ENCODE results near the gene IL6ST. TPM values are rescaled to one million over a fixed set of nuclear protein-coding genes. Genes with fewer than 3 reads are reported as not detected.
"Not testable (repeated sequence)": the region's sequence is repeated elsewhere in the genome, so short reads cannot be mapped to it uniquely, and the experiment has no call there.

The IL6ST gene
- total RNA-seq, result 76.2 TPM

- peak within 1 kb of the TSS; percentile 89 to 97 (median 92) for H3K4me3 ChIP-seq (ENCODE audit: low read length in 3 of 3)
- no peaks in the 10 kb centered on the region for H3K36me3 ChIP-seq (ENCODE audit: control insufficient read depth in 3 of 3, insufficient read depth in 3 of 3, low read length in 3 of 3)
- H3K9me3 ChIP-seq (ENCODE audit: control insufficient read depth in 3 of 3, low read length in 3 of 3), result no peaks in the 10 kb centered on the region
- H3K27me3 ChIP-seq (ENCODE audit: control insufficient read depth in 3 of 3, insufficient read depth in 3 of 3, low read length in 3 of 3), result no peaks in the 10 kb centered on the region
- H3K27ac ChIP-seq (ENCODE audit: low read depth, low read length), result peak within 1 kb of the TSS; percentile 99
- H3K4me1 ChIP-seq (ENCODE audit: control insufficient read depth in 3 of 3, insufficient read depth in 3 of 3, low read length in 3 of 3), result peaks cover 16 to 23% (median 17%) of the 10 kb centered on the region in 3 donors
- H3K9ac ChIP-seq (ENCODE audit: low read depth in 1 of 3, low read length in 3 of 3), result peak within 1 kb of the TSS; percentile 93 to 99 (median 98)
Observed at GRCh38 chr5:55994495-55994997, at the start of gene IL6ST. Gene IL6ST (minus strand): TSS chr5:55994963. CDS start chr5:55976278, 18,685 bp downstream.

GRCh38 chr5:56039985-56040384 lies 45.2 kb upstream of the IL6ST start:
- Histone ChIP-seq H3K27me3 (ENCODE audit: control insufficient read depth in 3 of 3, insufficient read depth in 3 of 3, low read length in 3 of 3) (no peaks in the 10 kb centered on the region), H3K4me3 (ENCODE audit: low read length in 3 of 3) (no peak overlapping the region), H3K9ac (ENCODE audit: low read depth in 1 of 3, low read length in 3 of 3) (no peak overlapping the region), H3K36me3 (ENCODE audit: control insufficient read depth in 3 of 3, insufficient read depth in 3 of 3, low read length in 3 of 3) (no peaks in the 10 kb centered on the region), H3K9me3 (ENCODE audit: control insufficient read depth in 3 of 3, low read length in 3 of 3) (no peaks in the 10 kb centered on the region), H3K4me1 (ENCODE audit: control insufficient read depth in 3 of 3, insufficient read depth in 3 of 3, low read length in 3 of 3) (no peaks in the 10 kb centered on the region), H3K27ac (ENCODE audit: low read depth, low read length) (no peak overlapping the region)

GRCh38 chr5:56038206-56038605 lies 43.4 kb upstream of the IL6ST start:
- H3K36me3 ChIP-seq (ENCODE audit: control insufficient read depth in 3 of 3, insufficient read depth in 3 of 3, low read length in 3 of 3); H3K4me1 ChIP-seq (ENCODE audit: control insufficient read depth in 3 of 3, insufficient read depth in 3 of 3, low read length in 3 of 3); H3K27ac ChIP-seq (ENCODE audit: low read depth, low read length); H3K27me3 ChIP-seq (ENCODE audit: control insufficient read depth in 3 of 3, insufficient read depth in 3 of 3, low read length in 3 of 3); H3K9ac ChIP-seq (ENCODE audit: low read depth in 1 of 3, low read length in 3 of 3); H3K4me3 ChIP-seq (ENCODE audit: low read length in 3 of 3); H3K9me3 ChIP-seq (ENCODE audit: control insufficient read depth in 3 of 3, low read length in 3 of 3): not testable (repeated sequence)

GRCh38 chr5:56037531-56038010 lies 42.8 kb upstream of the IL6ST start:
- no peak overlapping the region for H3K4me3 ChIP-seq (ENCODE audit: low read length in 3 of 3)
- no peak overlapping the region for H3K27ac ChIP-seq (ENCODE audit: low read depth, low read length)
- H3K27me3 ChIP-seq (ENCODE audit: control insufficient read depth in 3 of 3, insufficient read depth in 3 of 3, low read length in 3 of 3), result no peaks in the 10 kb centered on the region
- H3K4me1 ChIP-seq (ENCODE audit: control insufficient read depth in 3 of 3, insufficient read depth in 3 of 3, low read length in 3 of 3), result no peaks in the 10 kb centered on the region
- no peak overlapping the region for H3K9ac ChIP-seq (ENCODE audit: low read depth in 1 of 3, low read length in 3 of 3)
- H3K9me3 ChIP-seq (ENCODE audit: control insufficient read depth in 3 of 3, low read length in 3 of 3), result no peaks in the 10 kb centered on the region
- H3K36me3 ChIP-seq (ENCODE audit: control insufficient read depth in 3 of 3, insufficient read depth in 3 of 3, low read length in 3 of 3), result no peaks in the 10 kb centered on the region

GRCh38 chr5:56035394-56035793 lies 40.6 kb upstream of the IL6ST start:
- H3K27ac ChIP-seq (ENCODE audit: low read depth, low read length); H3K4me3 ChIP-seq (ENCODE audit: low read length in 3 of 3); H3K9ac ChIP-seq (ENCODE audit: low read depth in 1 of 3, low read length in 3 of 3); H3K36me3 ChIP-seq (ENCODE audit: control insufficient read depth in 3 of 3, insufficient read depth in 3 of 3, low read length in 3 of 3); H3K9me3 ChIP-seq (ENCODE audit: control insufficient read depth in 3 of 3, low read length in 3 of 3); H3K4me1 ChIP-seq (ENCODE audit: control insufficient read depth in 3 of 3, insufficient read depth in 3 of 3, low read length in 3 of 3); H3K27me3 ChIP-seq (ENCODE audit: control insufficient read depth in 3 of 3, insufficient read depth in 3 of 3, low read length in 3 of 3): not testable (repeated sequence)

GRCh38 chr5:56029871-56030630 lies 35.3 kb upstream of the IL6ST start:
- not testable (repeated sequence) for H3K9ac ChIP-seq (ENCODE audit: low read depth in 1 of 3, low read length in 3 of 3); H3K27me3 ChIP-seq (ENCODE audit: control insufficient read depth in 3 of 3, insufficient read depth in 3 of 3, low read length in 3 of 3); H3K36me3 ChIP-seq (ENCODE audit: control insufficient read depth in 3 of 3, insufficient read depth in 3 of 3, low read length in 3 of 3); H3K9me3 ChIP-seq (ENCODE audit: control insufficient read depth in 3 of 3, low read length in 3 of 3); H3K4me3 ChIP-seq (ENCODE audit: low read length in 3 of 3); H3K27ac ChIP-seq (ENCODE audit: low read depth, low read length); H3K4me1 ChIP-seq (ENCODE audit: control insufficient read depth in 3 of 3, insufficient read depth in 3 of 3, low read length in 3 of 3)

- no peaks in the 10 kb centered on the region for H3K27me3 ChIP-seq (ENCODE audit: control insufficient read depth in 3 of 3, insufficient read depth in 3 of 3, low read length in 3 of 3)
- no peak overlapping the region for H3K9ac ChIP-seq (ENCODE audit: low read depth in 1 of 3, low read length in 3 of 3)
- no peaks in the 10 kb centered on the region for H3K4me1 ChIP-seq (ENCODE audit: control insufficient read depth in 3 of 3, insufficient read depth in 3 of 3, low read length in 3 of 3)
- no peak overlapping the region for H3K27ac ChIP-seq (ENCODE audit: low read depth, low read length)
- H3K36me3 ChIP-seq (ENCODE audit: control insufficient read depth in 3 of 3, insufficient read depth in 3 of 3, low read length in 3 of 3), result no peaks in the 10 kb centered on the region
- no peaks in the 10 kb centered on the region for H3K9me3 ChIP-seq (ENCODE audit: control insufficient read depth in 3 of 3, low read length in 3 of 3)
- H3K4me3 ChIP-seq (ENCODE audit: low read length in 3 of 3), result no peak overlapping the region
Observed at GRCh38 chr5:56029457-56029856, 34.7 kb upstream of the IL6ST start.

GRCh38 chr5:56028708-56029107 lies 33.9 kb upstream of the IL6ST start:
- no peak overlapping the region for H3K9ac ChIP-seq (ENCODE audit: low read depth in 1 of 3, low read length in 3 of 3)
- H3K4me3 ChIP-seq (ENCODE audit: low read length in 3 of 3), result no peak overlapping the region
- no peaks in the 10 kb centered on the region for H3K4me1 ChIP-seq (ENCODE audit: control insufficient read depth in 3 of 3, insufficient read depth in 3 of 3, low read length in 3 of 3)
- H3K9me3 ChIP-seq (ENCODE audit: control insufficient read depth in 3 of 3, low read length in 3 of 3), result no peaks in the 10 kb centered on the region
- H3K27me3 ChIP-seq (ENCODE audit: control insufficient read depth in 3 of 3, insufficient read depth in 3 of 3, low read length in 3 of 3), result no peaks in the 10 kb centered on the region
- H3K36me3 ChIP-seq (ENCODE audit: control insufficient read depth in 3 of 3, insufficient read depth in 3 of 3, low read length in 3 of 3), result no peaks in the 10 kb centered on the region
- no peak overlapping the region for H3K27ac ChIP-seq (ENCODE audit: low read depth, low read length)

- no peaks in the 10 kb centered on the region for H3K36me3 ChIP-seq (ENCODE audit: control insufficient read depth in 3 of 3, insufficient read depth in 3 of 3, low read length in 3 of 3)
- no peaks in the 10 kb centered on the region for H3K4me1 ChIP-seq (ENCODE audit: control insufficient read depth in 3 of 3, insufficient read depth in 3 of 3, low read length in 3 of 3)
- no peak overlapping the region for H3K27ac ChIP-seq (ENCODE audit: low read depth, low read length)
- H3K27me3 ChIP-seq (ENCODE audit: control insufficient read depth in 3 of 3, insufficient read depth in 3 of 3, low read length in 3 of 3), result no peaks in the 10 kb centered on the region
- no peak overlapping the region for H3K9ac ChIP-seq (ENCODE audit: low read depth in 1 of 3, low read length in 3 of 3)
- H3K9me3 ChIP-seq (ENCODE audit: control insufficient read depth in 3 of 3, low read length in 3 of 3), result no peaks in the 10 kb centered on the region
- no peak overlapping the region for H3K4me3 ChIP-seq (ENCODE audit: low read length in 3 of 3)
Observed at GRCh38 chr5:56026863-56027300, 32.1 kb upstream of the IL6ST start.

- Histone ChIP-seq H3K27ac (ENCODE audit: low read depth, low read length) (no peak overlapping the region), H3K27me3 (ENCODE audit: control insufficient read depth in 3 of 3, insufficient read depth in 3 of 3, low read length in 3 of 3) (no peaks in the 10 kb centered on the region), H3K36me3 (ENCODE audit: control insufficient read depth in 3 of 3, insufficient read depth in 3 of 3, low read length in 3 of 3) (no peaks in the 10 kb centered on the region), H3K9ac (ENCODE audit: low read depth in 1 of 3, low read length in 3 of 3) (no peak overlapping the region), H3K9me3 (ENCODE audit: control insufficient read depth in 3 of 3, low read length in 3 of 3) (no peaks in the 10 kb centered on the region), H3K4me3 (ENCODE audit: low read length in 3 of 3) (no peak overlapping the region), H3K4me1 (ENCODE audit: control insufficient read depth in 3 of 3, insufficient read depth in 3 of 3, low read length in 3 of 3) (no peaks in the 10 kb centered on the region)
Observed at GRCh38 chr5:56025151-56025885, 30.6 kb upstream of the IL6ST start.

Data from skeletal muscle tissue (tissue), 4 donors.